Adipose tissue (tissue), 3 donors: ENCODE data around the gene FAM200A. TPM values are rescaled to one million over a fixed set of nuclear protein-coding genes. Genes with fewer than 3 reads are reported as not detected.
"Not testable (repeated sequence)": the region's sequence is repeated elsewhere in the genome, so short reads cannot be mapped to it uniquely, and the experiment has no call there.

Experiments used
- H3K27ac ChIP-seq: one replicate; pipeline ENCODE4 v1.5.1; 2013; ENCODE audit warnings: low read depth, low read length
- WGBS, 3 donors: extraction: QIAGEN DNeasy Blood & Tissue Kit; methylation state at CpG; one replicate each; pipeline ENCODE4 v1.1.7; 2013; 5-methylcytosine and 5-hydroxymethylcytosine counted together
- polyA plus RNA-seq, 3 donors: library from polyadenylated mRNA; stranded (reverse); fragments of 200-250 nt; gene quantifications; one replicate each; pipeline ENCODE4 v1.2.3, GENCODE V29; 2013
- donor health status: healthy with polysubstance abuse.
- donor health status: Bipolar disorder and iron deficiency.
- donor health status: healthy.

Gene FAM200A
- polyA plus RNA-seq, 3 donors, result 1.7 to 5.7 (median 2.3) TPM

GRCh38 chr7:99560834-99561736 is 9.2 kb upstream of the FAM200A start:
- 92 to 96% (median 94%) methylated on average over 7 of the region's 7 CpGs for WGBS, 3 donors
- H3K27ac ChIP-seq, result no peak overlapping the region

- WGBS, 3 donors, result 18 to 28% (median 26%) methylated on average over 31 of the region's 31 CpGs
These were observed 7.4 kb upstream of the FAM200A start for GRCh38 chr7:99559175-99559915.

GRCh38 chr7:99558306-99559174 is 6.6 kb upstream of the FAM200A start, which contains the start of gene ZNF655:
ZNF655 (plus strand) TSS chr7:99558642; CDS start chr7:99560560, 1,918 bp downstream.
- peak within 1 kb of the TSS; percentile 76 for H3K27ac ChIP-seq
- WGBS, 3 donors, result 0 to 1% (median 0%) methylated on average over 66 to 73 of the region's 73 CpGs

More at GRCh38 chr7:99559175-99559915, 7.4 kb upstream of the FAM200A start:
- peak overlapping the region; percentile 76 for H3K27ac ChIP-seq

- 1 to 2% (median 1%) methylated on average over 17 of the region's 17 CpGs for WGBS, 3 donors
- peak overlapping the region; percentile 76 for H3K27ac ChIP-seq
These were observed 6.0 kb upstream of the FAM200A start for GRCh38 chr7:99557940-99558305.

- 71 to 78% (median 75%) methylated on average over 4 of the region's 4 CpGs for WGBS, 3 donors
- H3K27ac ChIP-seq, result no peak overlapping the region
These were observed 5.3 kb upstream of the FAM200A start for GRCh38 chr7:99557196-99557607.

- 71% methylated on average over 2 of the region's 2 CpGs for WGBS, 3 donors
- no peak overlapping the region for H3K27ac ChIP-seq
These were observed 3.0 kb upstream of the FAM200A start for GRCh38 chr7:99554939-99555338.

- WGBS, 3 donors, result 91 to 95% (median 94%) methylated on average over 4 of the region's 4 CpGs
- H3K27ac ChIP-seq, result no peak overlapping the region
These were observed 1.1 kb upstream of the FAM200A start for GRCh38 chr7:99553039-99553438.

- WGBS, 3 donors, result 8 to 9% (median 9%) methylated on average over 15 of the region's 15 CpGs
- H3K27ac ChIP-seq, result no peak overlapping the region
These were observed 580 bp downstream of the FAM200A start for GRCh38 chr7:99551334-99551733.

GRCh38 chr7:99549545-99549944 is 2.4 kb downstream of the FAM200A start:
- not testable (repeated sequence) for H3K27ac ChIP-seq
- 100% methylated on average over 1 of the region's 2 CpGs for WGBS, 3 donors

- H3K27ac ChIP-seq, result not testable (repeated sequence)
- 96 to 99% (median 96%) methylated on average over 5 of the region's 5 CpGs for WGBS, 3 donors
These were observed 6.6 kb downstream of the FAM200A start for GRCh38 chr7:99545308-99545707.

- WGBS, 3 donors, result 93 to 96% (median 94%) methylated on average over 6 of the region's 6 CpGs
- H3K27ac ChIP-seq, result no peak overlapping the region
These were observed 8.0 kb downstream of the FAM200A start for GRCh38 chr7:99543916-99544315.

GRCh38 chr7:99543081-99543671 is 8.7 kb downstream of the FAM200A start:
- H3K27ac ChIP-seq, result no peak overlapping the region
- 95 to 98% (median 97%) methylated on average over 33 to 34 of the region's 34 CpGs for WGBS, 3 donors

- H3K27ac ChIP-seq, result no peak overlapping the region
- 89 to 93% (median 92%) methylated on average over 9 of the region's 9 CpGs for WGBS, 3 donors
These were observed 10.7 kb downstream of the FAM200A start for GRCh38 chr7:99541212-99541611.

- 92 to 94% (median 94%) methylated on average over 5 of the region's 5 CpGs for WGBS, 3 donors
- H3K27ac ChIP-seq, result no peak overlapping the region
These were observed 11.4 kb downstream of the FAM200A start for GRCh38 chr7:99540542-99540941.

GRCh38 chr7:99539213-99539811 is 12.6 kb downstream of the FAM200A start:
- WGBS, 3 donors, result 76 to 79% (median 78%) methylated on average over 7 of the region's 7 CpGs
- no peak overlapping the region for H3K27ac ChIP-seq

GRCh38 chr7:99535667-99536066 is 16.2 kb downstream of the FAM200A start:
- 94 to 98% (median 95%) methylated on average over 2 of the region's 2 CpGs for WGBS, 3 donors
- no peak overlapping the region for H3K27ac ChIP-seq

- no peak overlapping the region for H3K27ac ChIP-seq
- WGBS, 3 donors, result 98% methylated on average over 12 of the region's 12 CpGs
These were observed 20.6 kb downstream of the FAM200A start for GRCh38 chr7:99531354-99531765.
